SK-N-SH (cell line): ENCODE measurements around the gene CRELD2.

Experiments
- CTCF ChIP-seq: fragments of 200-600 bp; sonication (generic); IDR thresholded peaks from 2 replicates; pipeline ENCODE4 v1.6.1; 2017; ENCODE audit warnings: antibody characterized with exemption, mild to moderate bottlenecking, moderate library complexity
- FOXJ3 ChIP-seq: sonication (generic); formaldehyde crosslinking; IDR thresholded peaks from 2 replicates; pipeline ENCODE4 v1.5.1; 2020; ENCODE audit warnings: mild to moderate bottlenecking, missing genetic modification reagents
- NFIC ChIP-seq: IDR thresholded peaks from 2 replicates; pipeline ENCODE4 v1.4.0; 2012; ENCODE audit warnings: borderline replicate concordance
- POLR2AphosphoS5 ChIP-seq: IDR thresholded peaks from 2 replicates; pipeline ENCODE4 v1.6.1; 2012; ENCODE audit warnings: low read depth, low read length
- RAD21 ChIP-seq: IDR thresholded peaks from 2 replicates; pipeline ENCODE4 v1.6.1; 2012; ENCODE audit warnings: mild to moderate bottlenecking, low read length
- RCOR1 ChIP-seq: fragments of 150-350 bp; IDR thresholded peaks from 2 replicates; pipeline ENCODE4 v1.6.1; 2017; ENCODE audit warnings: antibody characterized with exemption, low read length
- RXRA ChIP-seq: IDR thresholded peaks from 2 replicates; pipeline ENCODE4 v1.4.0; 2012; ENCODE audit warnings: low read depth, mild to moderate bottlenecking, borderline replicate concordance
- SIN3A ChIP-seq: IDR thresholded peaks from 2 replicates; pipeline ENCODE4 v1.6.1; 2012; ENCODE audit warnings: low read depth, mild to moderate bottlenecking, low read length, moderate library complexity, borderline replicate concordance
- SMC3 ChIP-seq: IDR thresholded peaks from 2 replicates; pipeline ENCODE4 v1.6.1; 2012; ENCODE audit warnings: low read depth, low read length, improper control_type of control experiment
- TAF1 ChIP-seq: IDR thresholded peaks from 2 replicates; pipeline ENCODE4 v1.6.1; 2012; ENCODE audit warnings: low read depth, mild to moderate bottlenecking, low read length, moderate library complexity, borderline replicate concordance

GRCh38 chr22:49956418-49956770 lies 38.0 kb downstream of the CRELD2 start:
- TF ChIP-seq CTCF (no peak), SMC3 (no peak), TAF1 (no peak), NFIC (no peak), RAD21 (no peak), POLR2AphosphoS5 (no peak), SIN3A (no peak), RCOR1 (no peak), RXRA (no peak), FOXJ3 (CRISPR knock-in tag) (no peak)
